ENCODE measurements around the gene LAMC3. TPM values are rescaled to one million over a fixed set of nuclear protein-coding genes. Genes with fewer than 3 reads are reported as not detected.

LAMC3 gene
- total RNA-seq, 1 donor from 2014 or later = 0.29 TPM

GRCh38 chr9:131138676-131139075 is 129.7 kb downstream of the LAMC3 start:
- DNase-seq (ENCODE audit: low read depth) = no peak
- H3K4me3 ChIP-seq (ENCODE audit: low read depth, low read length) = no peak overlapping the region
- no peak for TF ChIP-seq CTCF (conservative IDR thresholded peaks at IDR 0.05; ENCODE audit: low read depth, low read length)

- no peak for TF ChIP-seq CTCF (conservative IDR thresholded peaks at IDR 0.05; ENCODE audit: low read depth, low read length)
- no peak for DNase-seq (ENCODE audit: low read depth)
- H3K4me3 ChIP-seq (ENCODE audit: low read depth, low read length) = no peak overlapping the region
Measured at GRCh38 chr9:131140112-131140511, 131.1 kb downstream of the LAMC3 start.

- no peak for TF ChIP-seq CTCF (conservative IDR thresholded peaks at IDR 0.05; ENCODE audit: low read depth, low read length)
- no peak for DNase-seq (ENCODE audit: low read depth)
- no peak overlapping the region for H3K4me3 ChIP-seq (ENCODE audit: low read depth, low read length)
Measured at GRCh38 chr9:131140550-131140949, 131.6 kb downstream of the LAMC3 start.

GRCh38 chr9:131142160-131142559 is 133.2 kb downstream of the LAMC3 start:
- DNase-seq (ENCODE audit: low read depth) = no peak
- no peak overlapping the region for H3K4me3 ChIP-seq (ENCODE audit: low read depth, low read length)
- TF ChIP-seq CTCF (conservative IDR thresholded peaks at IDR 0.05; ENCODE audit: low read depth, low read length) = no peak

Other genes with a start within 250 kb of the LAMC3 start
- gene ABL1, start 173.9 kb upstream of the LAMC3 start, total RNA-seq = 31.2 and 45.4 TPM in 2 replicates
- gene QRFP, start 112.4 kb upstream of the LAMC3 start, total RNA-seq = not detected in 2 replicates
- gene FIBCD1, start 69.9 kb upstream of the LAMC3 start, total RNA-seq = 0.29 TPM in 1 of 2 replicates, not detected in the other
- 52.5 and 71.6 TPM in 2 replicates for gene AIF1L, start 87.4 kb downstream of the LAMC3 start, total RNA-seq
- 18.5 and 37.2 TPM in 2 replicates for gene NUP214, start 116.4 kb downstream of the LAMC3 start, total RNA-seq

Measured in epithelial cell of proximal tubule (primary cell).